K562 (cell line): Measurements from ENCODE around the gene MYOM1. TPM values are rescaled to one million over a fixed set of nuclear protein-coding genes. Genes with fewer than 3 reads are reported as not detected.

Source experiments
- ATAC-seq: fragments of 200-7000 bp; cut with Tn5 transposase; 3 replicates; pipeline ENCODE4 v1.9.1; 2020; ENCODE audit warnings: moderate library complexity
- BruUV-seq: library from RNA; stranded (reverse); fragments of 400-500 nt; replicated peaks from 2 replicates; lab custom pipeline; 2021; lab: Mats Ljungman, UMichigan
- CTCF ChIA-PET: fragments of 300-600 bp; formaldehyde crosslinking; extraction: SDS; loops from one replicate; lab custom pipeline; 2021; ENCODE audit warnings: low intra/inter-chr PET ratio; lab: Yijun Ruan, JAX
- POLR2A ChIA-PET: fragments of 300-600, 350-650 bp; sonication (Branson Sonifier 250); formaldehyde crosslinking; extraction: SDS; loops from one replicate; lab custom pipeline; 2021; ENCODE audit warnings: antibody characterized with exemption, inconsistent platforms; lab: Yijun Ruan, JAX
- DNase-seq, 4 experiments: peaks; one replicate each; pipeline versions ENCODE4 v3.0.0 to v3.0.0-alpha.2; 2011 to 2018; ENCODE audit warnings: low spot score in 3 of 4, mixed read lengths in 3 of 4; ENCODE audit errors: extremely low read depth in 1 of 4
- FAIRE-seq: peaks from 2 replicates; lab custom pipeline; 2011; peaks lifted over from hg19 to GRCh38; lab: Jason Lieb, UNC
- H2AFZ ChIP-seq: 2 replicates; pipeline ENCODE4 v1.6.0; 2011; ENCODE audit warnings: low read depth, low read length, control low read depth, inconsistent platforms
- H3K27ac ChIP-seq: fragments of 200-600 bp; 3 replicates; pipeline ENCODE4 v1.8.0; 2011; ENCODE audit warnings: low read depth, mild to moderate bottlenecking, control low read depth, inconsistent platforms, low read length, moderate library complexity, mixed read lengths; ENCODE audit errors: extremely low read depth
- H3K27me3 ChIP-seq, 2 experiments: fragments of 300-600 bp in 1 of 2; 2 replicates in 1 of 2; 3 replicates in 1 of 2; pipeline versions ENCODE4 v1.6.0 to v1.8.0; 2011; ENCODE audit warnings: inconsistent platforms in 2 of 2, low read length in 2 of 2, mild to moderate bottlenecking in 1 of 2, mixed read lengths in 1 of 2, moderate library complexity in 1 of 2; ENCODE audit not compliant: control insufficient read depth in 2 of 2, insufficient read depth in 2 of 2
- H3K36me3 ChIP-seq: fragments of 300-600 bp; 3 replicates; pipeline ENCODE4 v1.8.0; 2011; ENCODE audit warnings: mild to moderate bottlenecking, low read length, inconsistent platforms; ENCODE audit not compliant: control insufficient read depth, insufficient read depth
- H3K4me1 ChIP-seq, 2 experiments: fragments of 200-600 bp in 1 of 2; replicated peaks in 1 of 2; 2 replicates in 1 of 2; 3 replicates in 1 of 2; pipeline versions ENCODE4 v1.5.1 to v1.8.0; 2011; ENCODE audit warnings: inconsistent platforms in 2 of 2, low read length in 2 of 2, mild to moderate bottlenecking in 1 of 2, mixed read lengths in 1 of 2, moderate library complexity in 1 of 2; ENCODE audit not compliant: control insufficient read depth in 2 of 2, insufficient read depth in 2 of 2
- H3K4me2 ChIP-seq: 2 replicates; pipeline ENCODE4 v1.6.1; 2011; ENCODE audit warnings: low read length, control low read depth, inconsistent platforms, mixed read lengths; ENCODE audit not compliant: insufficient read depth
- H3K4me3 ChIP-seq: fragments of 200-600 bp; sonication (generic), shearing (Covaris generic); 2 replicates; pipeline ENCODE4 v1.5.1; 2016; ENCODE audit warnings: control low read depth, inconsistent platforms
- H3K79me2 ChIP-seq: fragments of 200-600 bp; 3 replicates; pipeline ENCODE4 v1.8.0; 2011; ENCODE audit warnings: low read length, inconsistent platforms; ENCODE audit not compliant: control insufficient read depth, insufficient read depth
- H3K9ac ChIP-seq, 2 experiments: 2 replicates each; pipeline versions ENCODE4 v1.6.0 to v1.6.1; 2011; ENCODE audit warnings: low read depth in 2 of 2, low read length in 2 of 2, control low read depth in 1 of 2, inconsistent platforms in 1 of 2, mild to moderate bottlenecking in 1 of 2, mixed read lengths in 1 of 2; ENCODE audit not compliant: insufficient read depth in 1 of 2
- H3K9me1 ChIP-seq: one replicate; pipeline ENCODE4 v1.6.0; 2011; ENCODE audit warnings: inconsistent platforms, mild to moderate bottlenecking, low read length, moderate library complexity; ENCODE audit not compliant: control insufficient read depth, insufficient read depth
- H3K9me3 ChIP-seq: replicated peaks from 2 replicates; pipeline ENCODE4 v1.5.1; 2011; ENCODE audit warnings: low read depth, low read length, inconsistent platforms; ENCODE audit not compliant: control insufficient read depth, insufficient read depth
- H4K20me1 ChIP-seq: replicated peaks from 2 replicates; pipeline ENCODE4 v1.6.1; 2011; ENCODE audit warnings: low read length, inconsistent platforms, mixed read lengths; ENCODE audit not compliant: control insufficient read depth, insufficient read depth
- C11orf30 ChIP-seq: fragments of 450-650 bp; IDR thresholded peaks from 2 replicates; pipeline ENCODE4 v1.6.1; 2016; ENCODE audit warnings: low read depth, mild to moderate bottlenecking
- CAMTA2 ChIP-seq: fragments of 250-450 bp; sonication (Bioruptor Pico); conservative IDR thresholded peaks from 2 replicates; pipeline ENCODE4 v1.5.1; 2022
- EZH2 ChIP-seq: IDR thresholded peaks from 2 replicates; pipeline ENCODE4 v1.6.1; 2012; ENCODE audit warnings: low read depth, mild to moderate bottlenecking, inconsistent platforms, low read length, borderline replicate concordance
- TAF1 ChIP-seq: IDR thresholded peaks from 2 replicates; pipeline ENCODE4 v1.6.1; 2011; ENCODE audit warnings: mild to moderate bottlenecking, low read length, moderate library complexity; ENCODE audit not compliant: insufficient read depth, control insufficient read depth, severe bottlenecking; ENCODE audit errors: extremely low read depth
- WHSC1 ChIP-seq: IDR thresholded peaks from one replicate; pipeline ENCODE4 v1.6.1; 2012; ENCODE audit warnings: low read length, control low read depth, inconsistent platforms
- ZBTB12 ChIP-seq: fragments of 250-450 bp; sonication (Bioruptor Pico); IDR thresholded peaks from 2 replicates; pipeline ENCODE4 v1.4.0; 2020
- ZNF395 ChIP-seq: fragments of 200-800 bp; sonication (Bioruptor generic); IDR thresholded peaks from 2 replicates; pipeline ENCODE4 v1.6.1; 2017; ENCODE audit warnings: missing genetic modification characterization, missing compliant biosample characterization
- ZNF586 ChIP-seq: fragments of 450-650 bp; formaldehyde crosslinking; conservative IDR thresholded peaks from 2 replicates; pipeline ENCODE4 v1.4.0; 2020; ENCODE audit warnings: mild to moderate bottlenecking, moderate library complexity
- in situ Hi-C: fragments of 300-500 bp; cut with MboI; formaldehyde crosslinking; loops from 4 replicates; pipeline ENCODE4 v1.15.0; 2018; ENCODE audit warnings: inconsistent platforms, mixed read lengths
- intact Hi-C: fragments of 100-400 bp; cut with micrococcal nuclease; formaldehyde crosslinking; loops from 2 replicates; pipeline ENCODE4 v1.14.2; 2022
- polyA plus RNA-seq, 8 experiments: library from polyadenylated mRNA; depleted of rRNA in 4 of 8; stranded (reverse) in 5 of 8; unstranded in 3 of 8; fragments of >200 nt; fragmentation: Nextera tagmentation in 2 of 8; fragmentation: Illumina TruSeq in 1 of 8; extraction: Ambion mirVana in 2 of 8; extraction: Trizol in 1 of 8; gene quantifications; 2 replicates each; pipeline versions ENCODE4 v1.2.1 to v1.2.3, GENCODE V29; 2011 to 2014; ENCODE audit warnings: inconsistent platforms in 1 of 8, missing spikeins in 1 of 8
- total RNA-seq, 7 experiments: library from RNA; depleted of rRNA in 6 of 7; stranded (reverse); fragments of >200 nt in 6 of 7; fragmentation: Illumina TruSeq in 2 of 7; extraction: Trizol in 2 of 7; gene quantifications; 2 replicates each; pipeline versions ENCODE4 v1.2.1 to v1.2.3, GENCODE V29; 2011 to 2021; ENCODE audit warnings: low replicate concordance in 1 of 7

The MYOM1 gene
- total and polyA plus RNA-seq, 9 of the 15 experiments (the other 6 are each of a cell fraction or from before 2014, with no cell fraction given): 0.01 to 0.62 (median 0.25) TPM

DNA sequence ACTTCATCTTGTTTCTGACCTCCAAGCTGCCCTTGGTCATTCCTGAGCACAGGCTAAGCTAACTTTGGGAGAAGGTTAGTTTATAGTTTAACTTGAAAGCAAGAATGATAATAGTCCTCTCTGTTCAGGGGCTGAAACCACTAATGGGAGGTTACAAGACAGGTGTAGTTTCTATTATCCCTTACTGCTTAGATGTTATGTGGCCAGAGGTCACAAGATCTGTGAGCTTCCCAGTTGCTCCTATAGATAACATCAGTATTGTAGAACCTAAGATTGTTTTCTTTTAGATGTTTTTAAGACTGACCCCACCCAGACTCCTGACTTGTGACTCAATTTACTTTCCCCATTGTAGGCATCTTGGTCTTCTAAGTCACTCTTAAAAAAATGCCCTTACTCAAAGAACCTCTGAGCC is 112.0 kb downstream of the MYOM1 start:
- peaks cover 0 to 6% of the 10 kb centered on the region in 2 experiments; a peak in 3 of 5 replicates for H3K4me1 ChIP-seq
- H3K9me3 ChIP-seq: no peaks in the 10 kb centered on the region
- no peaks in the 10 kb centered on the region for H3K9me1 ChIP-seq
- no peak overlapping the region for H3K27ac ChIP-seq
- no peak overlapping the region for H3K9ac ChIP-seq
- ChIA-PET POLR2A (interaction anchor here (1.3 kb wide), 1 partner anchor 139 kb away, joined by 4 read pairs; no protein-coding TSS in a partner anchor), CTCF (no interaction called here)
- no peak overlapping the region for H3K4me3 ChIP-seq
- H3K79me2 ChIP-seq: no peaks in the 10 kb centered on the region
- DNase-seq: no peak
- in situ Hi-C loops (no loop called here), intact Hi-C loops (no loop called here)
- no peak for FAIRE-seq
- H2AFZ ChIP-seq: no peak overlapping the region
- TF ChIP-seq WHSC1 (no peak), CAMTA2 (CRISPR knock-in tag) (no peak), ZBTB12 (no peak), TAF1 (no peak), ZNF395 (CRISPR knock-in tag) (no peak), EZH2 (no peak), C11orf30 (no peak), ZNF586 (no peak)
- TF ChIP-seq, all 486 proteins: peak for 0
- no peaks in the 10 kb centered on the region for H3K36me3 ChIP-seq
- no peak overlapping the region for H3K4me2 ChIP-seq
- H4K20me1 ChIP-seq: no peaks in the 10 kb centered on the region
- no peak for ATAC-seq
- no TSS peak for BruUV-seq
- H3K27me3 ChIP-seq: 0 out of 5 replicates have a peak, but pooled peaks cover 0 to 2% of the 10 kb centered on the region in 2 experiments
